Tibial artery (tissue), 4 donors: ENCODE results near the gene SPATA32.

Experiments used
- DNase-seq, 2 donors: peaks; one replicate each; pipeline ENCODE4 v3.0.0-alpha.2; 2019
- H3K27ac ChIP-seq, 2 donors: fragments of 200-600 bp; sonication (generic) in 1 of 2; 1 replicate in 1 of 2; 2 replicates in 1 of 2; pipeline ENCODE4 v1.5.1; 2018 to 2019; ENCODE audit warnings: mild to moderate bottlenecking in 1 of 2
- H3K27me3 ChIP-seq, 2 donors: fragments of 200-600 bp; sonication (generic) in 1 of 2; one replicate each; pipeline versions ENCODE4 v1.5.1 to v1.6.0; 2016 to 2019
- H3K36me3 ChIP-seq, 3 donors: fragments of 200-600 bp; sonication (generic) in 2 of 3; one replicate each; pipeline ENCODE4 v1.5.1; 2016 to 2019; ENCODE audit warnings: mild to moderate bottlenecking in 2 of 3
- H3K4me1 ChIP-seq, 4 donors: fragments of 200-600 bp; sonication (generic) in 2 of 4; 1 replicate in 3 of 4; 2 replicates in 1 of 4; pipeline ENCODE4 v1.5.1; 2016 to 2019
- H3K4me3 ChIP-seq, 2 donors: fragments of 200-600 bp; sonication (generic) in 1 of 2; 1 replicate in 1 of 2; 2 replicates in 1 of 2; pipeline ENCODE4 v1.5.1; 2018 to 2019; ENCODE audit warnings: mild to moderate bottlenecking in 2 of 2
- H3K9me3 ChIP-seq, 3 donors: fragments of 200-600 bp; sonication (generic) in 1 of 3; one replicate each; pipeline ENCODE4 v1.5.1; 2016 to 2019
- CTCF ChIP-seq, 2 experiments: fragments of 200-600 bp in 1 of 2; fragments of 450-650 bp in 1 of 2; IDR thresholded peaks; one replicate each; pipeline ENCODE4 v1.5.1; 2017 to 2019; ENCODE audit warnings: antibody characterized with exemption in 2 of 2, mild to moderate bottlenecking in 1 of 2, moderate library complexity in 1 of 2
- intact Hi-C: fragments of 100-400 bp; cut with DNase I; formaldehyde crosslinking; loops from one replicate; pipeline ENCODE4 v1.15.0; 2023; ENCODE audit warnings: low total_unique reads

SPATA32 gene

GRCh38 chr17:45296833-45297124 lies 34.9 kb upstream of the SPATA32 start:
- H3K4me1 ChIP-seq = peaks cover 0 to 68% (median 51%) of the 10 kb centered on the region in 4 donors
- intact Hi-C loops = no loop called here
- no peak for DNase-seq
- no peaks in the 10 kb centered on the region for H3K36me3 ChIP-seq
- no peak for TF ChIP-seq CTCF (IDR thresholded peaks at IDR 0.05)
- H3K27ac ChIP-seq = no peak overlapping the region
- H3K4me3 ChIP-seq = no peak overlapping the region
- H3K9me3 ChIP-seq = no peaks in the 10 kb centered on the region
- H3K27me3 ChIP-seq = no peaks in the 10 kb centered on the region

GRCh38 chr17:45296003-45296832 lies 34.3 kb upstream of the SPATA32 start:
- no peak overlapping the region for H3K4me3 ChIP-seq
- H3K4me1 ChIP-seq = peaks cover 0 to 73% (median 56%) of the 10 kb centered on the region in 4 donors
- intact Hi-C loops = no loop called here
- no peaks in the 10 kb centered on the region for H3K9me3 ChIP-seq
- no peaks in the 10 kb centered on the region for H3K36me3 ChIP-seq
- H3K27ac ChIP-seq = peak overlapping the region in 1 of 2 donors; percentile 71
- DNase-seq = no peak
- TF ChIP-seq CTCF (IDR thresholded peaks at IDR 0.05) = no peak
- H3K27me3 ChIP-seq = no peaks in the 10 kb centered on the region

GRCh38 chr17:45294506-45294905 lies 32.6 kb upstream of the SPATA32 start:
- H3K27me3 ChIP-seq = no peaks in the 10 kb centered on the region
- intact Hi-C loops = no loop called here
- no peaks in the 10 kb centered on the region for H3K9me3 ChIP-seq
- peak in 1 of 2 experiments; percentile 12 for TF ChIP-seq CTCF (IDR thresholded peaks at IDR 0.05)
- DNase-seq = peak in 1 of 2 donors; percentile 79
- peak overlapping the region; percentile 71 to 78 for H3K27ac ChIP-seq
- H3K4me3 ChIP-seq = no peak overlapping the region
- H3K4me1 ChIP-seq = peaks cover 0 to 81% (median 59%) of the 10 kb centered on the region in 4 donors
- peaks cover 0 to 11% (median 8%) of the 10 kb centered on the region in 3 donors for H3K36me3 ChIP-seq

- intact Hi-C loops = no loop called here
- Histone ChIP-seq H3K9me3 (no peaks in the 10 kb centered on the region), H3K27ac (peak overlapping the region; percentile 71 to 78), H3K36me3 (peaks cover 0 to 20% (median 16%) of the 10 kb centered on the region in 3 donors), H3K27me3 (no peaks in the 10 kb centered on the region), H3K4me3 (no peak overlapping the region), H3K4me1 (peaks cover 0 to 80% (median 59%) of the 10 kb centered on the region in 4 donors)
- TF ChIP-seq CTCF (IDR thresholded peaks at IDR 0.05) = no peak
- peak; percentile 92 to 94 for DNase-seq
Measured at GRCh38 chr17:45293413-45294211, 31.7 kb upstream of the SPATA32 start.

GRCh38 chr17:45292696-45293412 lies 31.0 kb upstream of the SPATA32 start:
- H3K27ac ChIP-seq = peak overlapping the region; percentile 71 to 78
- peaks cover 0 to 81% (median 59%) of the 10 kb centered on the region in 4 donors for H3K4me1 ChIP-seq
- no peaks in the 10 kb centered on the region for H3K9me3 ChIP-seq
- TF ChIP-seq CTCF (IDR thresholded peaks at IDR 0.05) = no peak
- no peak for DNase-seq
- intact Hi-C loops = no loop called here
- H3K36me3 ChIP-seq = peaks cover 2 to 26% (median 23%) of the 10 kb centered on the region in 3 donors
- H3K4me3 ChIP-seq = no peak overlapping the region
- no peaks in the 10 kb centered on the region for H3K27me3 ChIP-seq
